Measurements from ENCODE around the gene SLC48A1.

The SLC48A1 gene

DNA sequence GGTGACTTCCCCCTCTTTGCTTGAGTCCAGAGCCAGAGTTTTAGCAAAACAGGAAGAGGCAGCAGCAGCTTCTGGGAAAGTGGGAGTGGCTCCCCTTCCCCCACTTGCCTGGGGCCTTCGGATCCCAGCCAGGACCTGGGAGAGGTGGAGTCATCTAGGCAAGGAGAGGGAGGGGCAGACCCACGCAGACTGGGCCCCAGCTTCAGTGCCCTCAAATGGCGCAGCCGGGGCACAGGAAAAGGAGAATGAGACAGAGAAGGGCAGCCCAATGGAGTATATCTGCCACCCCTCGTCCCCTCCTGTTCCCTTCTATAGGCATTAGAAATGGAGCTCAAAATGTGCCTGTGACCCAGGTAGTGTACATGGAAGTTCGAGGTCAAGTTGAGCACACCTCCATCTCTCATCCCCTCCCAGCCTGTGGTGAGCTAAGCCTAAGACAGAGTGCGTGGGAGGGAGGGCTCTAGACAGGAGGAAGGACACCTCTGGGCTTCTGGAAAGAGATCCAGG lies 56.0 kb downstream of the SLC48A1 start:
- peak; percentile 40 for DNase-seq

DNA sequence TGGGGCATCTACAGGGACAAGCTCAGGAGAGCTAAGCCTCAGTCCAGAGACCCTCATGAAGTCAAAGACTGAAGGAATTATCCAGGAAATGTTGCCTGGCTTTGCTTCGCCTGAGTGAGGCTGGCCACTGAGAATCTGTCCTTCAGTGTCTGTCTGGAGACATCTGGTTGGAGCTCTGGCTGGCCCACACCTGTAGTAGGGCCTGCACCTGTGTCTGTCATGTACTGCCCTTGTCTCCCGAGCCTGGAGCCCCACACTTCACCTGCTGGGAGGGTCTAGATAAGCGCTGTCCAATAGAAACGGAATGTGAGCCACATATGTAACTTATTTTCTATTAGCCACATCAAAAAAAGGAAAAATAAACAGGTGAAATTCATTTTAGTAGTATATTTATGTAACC lies 56.5 kb downstream of the SLC48A1 start:
- DNase-seq: no peak
